Measurements from ENCODE around the gene KRT6A.

GRCh38 chr12:52464897-52465296, 28.2 kb downstream of the KRT6A start:
- TF ChIP-seq POLR2A (IDR thresholded peaks at IDR 0.05; ENCODE audit: low read depth, low read length) (no peak), ZBED1 (IDR thresholded peaks at IDR 0.05; ENCODE audit: borderline replicate concordance) (no peak), ZBTB11 (CRISPR knock-in tag; IDR thresholded peaks at IDR 0.05) (no peak), ASH2L (IDR thresholded peaks at IDR 0.05; ENCODE audit: borderline replicate concordance, low read depth) (no peak), NR2C2 (IDR thresholded peaks at IDR 0.05; ENCODE audit: borderline replicate concordance, control insufficient read depth, insufficient read length, low read depth) (no peak), RFX5 (IDR thresholded peaks at IDR 0.05; ENCODE audit: low read depth, low read length) (no peak), KAT2A (conservative IDR thresholded peaks at IDR 0.05; ENCODE audit: control insufficient read depth, low read depth, low read length) (no peak), USF1 (IDR thresholded peaks at IDR 0.05; ENCODE audit: borderline replicate concordance, extremely low read length, insufficient read depth, low read depth, low read length) (no peak), BCL11A (IDR thresholded peaks at IDR 0.05; ENCODE audit: low read depth, low read length) (no peak), RAD21 (IDR thresholded peaks at IDR 0.05; ENCODE audit: insufficient read depth, low read depth, low read length) (no peak)
- TF ChIP-seq, protein P1, sequence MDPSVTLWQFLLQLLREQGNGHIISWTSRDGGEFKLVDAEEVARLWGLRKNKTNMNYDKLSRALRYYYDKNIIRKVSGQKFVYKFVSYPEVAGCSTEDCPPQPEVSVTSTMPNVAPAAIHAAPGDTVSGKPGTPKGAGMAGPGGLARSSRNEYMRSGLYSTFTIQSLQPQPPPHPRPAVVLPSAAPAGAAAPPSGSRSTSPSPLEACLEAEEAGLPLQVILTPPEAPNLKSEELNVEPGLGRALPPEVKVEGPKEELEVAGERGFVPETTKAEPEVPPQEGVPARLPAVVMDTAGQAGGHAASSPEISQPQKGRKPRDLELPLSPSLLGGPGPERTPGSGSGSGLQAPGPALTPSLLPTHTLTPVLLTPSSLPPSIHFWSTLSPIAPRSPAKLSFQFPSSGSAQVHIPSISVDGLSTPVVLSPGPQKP (IDR thresholded peaks at IDR 0.05; ENCODE audit: low read depth, low read length) = no peak

All from GM12878 (cell line).